Embryonic facial prominence (tissue), 1 donor: ENCODE data around the gene TRMT2A.

Experiments
- DNase-seq: peaks from one replicate; pipeline ENCODE4 v3.0.0-alpha.2; 2016; ENCODE audit errors: extremely low spot score

The TRMT2A gene

GRCh38 chr22:20149257-20150250 is 32.5 kb upstream of the TRMT2A start:
- no peak for DNase-seq

DNA sequence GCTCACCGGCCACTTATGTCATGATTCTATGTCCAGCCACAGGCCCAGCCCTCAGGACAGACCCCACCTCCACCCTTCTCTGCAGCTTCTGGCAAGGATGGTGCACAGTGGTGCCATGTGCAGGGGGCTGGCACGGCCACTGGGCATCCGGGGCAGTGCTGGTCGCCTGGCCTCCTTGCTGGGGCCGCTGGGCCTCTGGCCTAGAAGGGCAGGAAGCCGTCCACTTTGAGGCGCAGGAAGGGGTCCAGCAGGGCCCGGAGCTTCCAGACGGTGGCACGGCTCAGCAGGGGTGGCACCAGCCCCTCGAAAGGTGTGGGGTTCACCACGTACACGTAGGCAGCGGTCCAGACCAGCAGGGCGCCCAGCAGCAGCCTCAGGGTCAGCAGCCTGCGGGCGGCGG is 31.4 kb upstream of the TRMT2A start:
- DNase-seq: no peak

- DNase-seq: no peak
These were observed 30.4 kb upstream of the TRMT2A start for GRCh38 chr22:20147237-20147988.

DNA sequence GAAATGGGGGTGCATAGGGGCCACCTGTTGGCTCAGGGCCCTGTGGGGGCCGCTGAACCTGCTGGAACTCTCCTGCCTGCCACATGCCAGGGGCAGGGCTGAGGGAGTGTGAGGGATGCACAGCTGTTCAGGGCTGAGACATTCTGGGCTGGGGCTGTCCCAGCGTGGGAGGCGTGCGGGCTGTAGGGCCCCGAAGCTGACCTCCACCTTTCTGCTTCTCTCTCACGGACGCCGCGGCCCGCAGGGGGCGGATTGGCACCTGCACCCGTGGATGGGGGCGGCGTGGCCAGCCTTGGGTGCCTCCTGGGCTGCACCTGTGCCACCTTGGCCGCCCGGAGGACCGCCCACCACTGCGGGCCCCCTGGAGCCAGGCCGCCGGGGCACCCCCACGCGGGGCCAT is 29.8 kb upstream of the TRMT2A start:
- DNase-seq: no peak

- DNase-seq: no peak
These were observed 28.8 kb upstream of the TRMT2A start for GRCh38 chr22:20145832-20146223.

GRCh38 chr22:20145206-20145831 is 28.3 kb upstream of the TRMT2A start:
- DNase-seq: no peak

DNA sequence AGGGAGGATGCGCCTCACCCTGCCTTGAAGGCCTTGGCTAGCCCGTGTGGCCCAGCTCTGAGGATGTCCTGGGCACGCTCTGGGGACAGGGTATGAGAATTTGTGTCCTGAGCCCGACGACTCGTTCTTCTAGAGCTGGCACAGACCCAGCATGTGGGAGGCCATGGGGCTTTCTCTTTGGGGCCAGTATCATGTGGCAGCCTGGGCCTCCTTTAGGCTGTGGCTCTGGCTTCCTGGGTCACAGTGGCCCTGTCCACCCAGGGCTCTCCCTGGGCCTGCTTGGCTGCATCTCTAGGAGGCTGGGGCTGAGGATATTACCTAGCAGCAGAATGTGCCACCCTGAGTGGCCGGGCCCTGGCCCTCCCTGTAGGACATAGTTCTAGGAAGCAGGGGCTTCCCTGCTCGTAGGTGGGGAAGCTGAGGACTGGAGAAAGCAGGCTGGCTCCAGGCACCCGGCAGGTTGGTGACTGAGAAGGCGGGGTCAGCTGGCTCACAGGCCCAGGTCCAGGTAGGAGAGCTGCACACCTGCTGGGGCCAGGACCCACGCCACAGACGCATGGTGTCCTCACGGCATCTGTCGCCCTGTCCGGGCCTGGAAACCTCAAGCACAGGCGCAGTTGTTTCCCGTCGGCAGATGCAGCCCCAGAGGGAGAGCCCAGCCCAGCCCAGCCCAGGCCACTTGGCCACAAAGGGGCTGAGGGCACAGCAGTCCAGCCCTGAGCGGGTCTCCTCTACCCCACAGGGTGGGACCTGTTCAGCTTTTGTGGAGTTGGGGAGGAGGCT is 27.0 kb upstream of the TRMT2A start:
- DNase-seq: no peak

DNA sequence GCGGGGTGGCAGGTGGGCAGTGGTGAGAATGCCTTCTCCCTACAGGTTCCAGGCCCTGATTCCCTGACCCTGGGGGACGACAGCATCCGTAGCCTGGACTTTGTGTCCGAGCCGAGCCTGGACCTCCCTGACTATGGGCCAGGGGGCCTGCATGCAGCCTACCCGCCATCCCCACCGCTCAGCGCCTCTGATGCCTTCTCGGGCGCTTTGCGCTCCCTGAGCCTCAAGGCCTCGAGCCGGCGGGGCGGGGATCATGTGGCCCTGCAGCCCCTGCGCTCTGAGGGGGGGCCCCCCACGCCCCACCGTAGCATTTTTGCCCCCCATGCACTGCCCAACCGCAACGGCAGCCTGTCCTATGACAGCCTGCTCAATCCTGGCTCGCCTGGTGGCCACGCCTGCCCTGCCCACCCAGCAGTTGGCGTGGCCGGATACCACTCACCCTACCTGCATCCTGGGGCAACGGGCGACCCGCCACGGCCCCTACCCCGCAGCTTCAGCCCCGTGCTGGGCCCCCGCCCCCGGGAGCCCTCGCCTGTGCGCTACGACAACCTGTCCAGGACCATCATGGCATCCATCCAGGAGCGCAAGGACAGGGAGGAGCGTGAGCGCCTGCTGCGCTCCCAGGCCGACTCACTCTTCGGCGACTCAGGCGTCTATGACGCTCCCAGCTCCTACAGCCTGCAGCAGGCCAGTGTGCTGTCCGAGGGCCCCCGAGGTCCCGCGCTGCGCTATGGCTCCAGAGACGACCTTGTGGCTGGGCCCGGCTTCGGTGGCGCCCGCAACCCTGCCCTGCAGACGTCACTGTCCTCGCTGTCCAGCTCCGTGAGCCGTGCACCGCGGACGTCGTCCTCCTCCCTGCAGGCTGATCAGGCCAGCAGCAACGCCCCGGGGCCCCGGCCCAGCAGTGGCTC is 25.9 kb upstream of the TRMT2A start:
- DNase-seq: no peak

DNA sequence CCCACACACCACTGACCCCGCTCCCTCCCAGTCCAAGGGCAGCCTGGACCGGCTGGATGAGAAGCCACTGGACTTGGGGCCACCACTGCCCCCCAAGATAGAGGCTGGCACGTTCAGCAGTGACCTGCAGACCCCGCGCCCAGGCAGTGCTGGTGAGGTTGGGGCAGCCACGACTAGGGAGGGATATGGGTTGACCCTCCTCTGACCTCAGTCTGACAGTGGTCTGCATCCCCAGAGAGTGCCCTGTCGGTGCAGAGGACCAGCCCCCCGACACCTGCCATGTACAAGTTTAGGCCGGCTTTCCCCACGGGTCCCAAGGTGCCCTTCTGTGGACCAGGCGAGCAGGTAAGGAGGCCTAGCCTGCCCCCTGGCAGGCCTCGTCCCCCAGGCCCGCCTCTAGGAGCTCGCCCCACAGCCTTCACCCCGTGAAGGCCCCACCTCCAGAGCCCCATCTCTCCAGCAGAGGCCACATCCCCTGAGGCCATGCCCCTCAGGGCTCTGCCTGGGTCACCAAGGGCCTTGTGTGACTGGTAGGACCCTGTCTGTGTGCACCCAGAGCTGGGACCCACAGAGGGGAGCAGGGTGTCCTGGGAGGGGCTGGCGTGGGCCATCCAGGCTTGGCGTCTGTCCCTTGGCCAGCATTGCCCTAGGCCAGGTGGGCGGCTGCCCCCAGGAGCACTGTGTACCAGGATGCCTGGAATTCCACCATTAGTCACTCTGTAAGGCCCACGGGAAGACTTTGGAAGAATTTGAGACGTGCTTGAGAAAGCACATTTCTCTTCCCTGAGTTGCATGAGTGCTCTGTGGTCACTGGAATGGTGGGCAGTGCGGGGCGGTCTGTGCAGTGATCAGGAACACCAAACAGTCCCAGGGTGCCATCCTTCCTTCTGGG is 24.4 kb upstream of the TRMT2A start:
- no peak for DNase-seq

GRCh38 chr22:20140521-20140964 is 23.5 kb upstream of the TRMT2A start:
- no peak for DNase-seq

- DNase-seq: no peak
These were observed 23.1 kb upstream of the TRMT2A start for GRCh38 chr22:20140107-20140445.

DNA sequence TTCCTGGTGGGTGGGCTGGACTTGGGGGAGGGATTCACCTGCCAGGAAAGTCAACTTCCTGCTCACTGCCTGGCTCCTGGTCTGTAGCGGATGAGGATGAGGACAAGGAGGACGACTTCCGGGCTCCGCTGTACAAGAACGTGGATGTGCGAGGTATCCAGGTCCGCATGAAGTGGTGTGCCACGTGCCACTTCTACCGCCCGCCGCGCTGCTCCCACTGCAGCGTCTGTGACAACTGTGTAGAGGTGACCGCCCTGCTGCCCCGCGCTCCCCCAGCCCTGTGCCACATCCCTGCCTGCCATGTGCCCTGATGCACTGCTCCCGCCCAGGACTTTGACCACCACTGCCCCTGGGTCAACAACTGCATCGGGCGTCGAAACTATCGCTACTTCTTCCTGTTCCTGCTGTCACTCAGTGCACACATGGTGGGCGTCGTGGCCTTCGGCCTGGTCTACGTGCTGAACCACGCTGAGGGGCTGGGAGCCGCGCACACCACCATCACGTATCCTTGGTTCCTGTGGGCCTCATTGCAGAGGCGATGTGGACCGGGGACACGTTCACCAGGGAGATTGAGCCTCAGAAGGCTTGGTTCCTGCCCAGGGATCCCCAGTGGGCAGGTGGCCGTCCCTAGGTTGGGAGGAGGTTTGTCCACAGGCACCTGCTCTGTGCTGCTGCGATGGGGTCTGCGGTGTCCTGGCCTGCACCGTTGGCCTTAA is 22.5 kb upstream of the TRMT2A start:
- DNase-seq: no peak

DNA sequence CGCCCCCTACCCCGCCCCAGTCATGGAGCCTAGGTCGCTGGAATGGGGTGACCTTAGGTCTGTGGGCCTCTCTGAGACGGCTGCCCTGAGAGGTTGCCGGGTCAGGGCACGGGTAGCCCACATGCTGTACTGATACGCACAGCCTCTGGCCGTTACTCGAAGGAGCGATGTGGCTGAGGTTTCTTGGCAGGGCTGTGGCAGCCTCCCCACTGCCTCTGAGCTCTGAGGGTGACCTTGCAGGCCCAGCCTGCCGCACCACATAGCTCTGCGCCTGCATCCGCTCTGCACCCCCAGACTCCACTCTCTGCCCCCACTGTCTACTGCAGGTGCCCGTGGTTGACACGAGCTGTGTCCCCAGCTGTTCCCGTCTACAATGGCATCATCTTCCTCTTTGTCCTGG is 21.8 kb upstream of the TRMT2A start:
- no peak for DNase-seq

- no peak for DNase-seq
These were observed 21.4 kb upstream of the TRMT2A start for GRCh38 chr22:20138417-20138738.

DNA sequence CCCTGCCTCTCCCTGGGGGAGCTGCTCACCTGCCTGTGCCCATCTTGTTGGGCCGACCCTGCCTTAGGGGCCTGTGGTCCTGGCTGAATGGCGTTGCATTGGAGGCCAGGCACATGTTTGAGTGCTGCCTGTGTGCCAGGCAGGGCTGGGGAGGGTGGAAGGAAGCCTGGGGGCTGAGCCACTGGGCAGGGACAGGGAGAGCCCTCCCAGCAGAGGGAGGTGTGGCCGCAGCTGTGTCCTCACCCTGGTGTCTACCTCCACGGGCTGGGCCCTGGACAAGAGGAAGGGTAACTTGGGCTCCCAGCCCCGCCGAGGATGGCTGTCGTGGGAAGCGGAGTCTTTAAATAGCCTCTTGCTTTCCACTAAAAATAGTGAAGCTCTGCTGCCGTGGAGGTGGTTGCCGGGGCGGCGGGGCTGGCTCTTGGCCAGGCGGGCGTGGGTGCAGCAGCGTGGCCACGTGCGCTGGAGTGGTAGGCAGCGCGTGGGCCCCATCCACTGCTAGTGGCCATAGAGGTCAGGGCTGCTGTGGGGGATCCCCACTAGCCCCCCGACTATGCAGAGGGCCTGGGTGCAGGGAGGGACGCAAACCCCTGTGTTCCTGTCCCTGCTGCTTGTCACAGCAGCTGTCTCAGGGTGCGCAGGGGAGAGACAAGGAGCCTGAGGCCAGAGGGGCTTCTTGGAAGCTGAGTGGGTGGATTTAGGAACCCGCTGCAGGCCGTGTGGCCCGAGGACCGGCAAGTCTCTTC is 20.8 kb upstream of the TRMT2A start:
- no peak for DNase-seq

GRCh38 chr22:20137113-20137512 is 20.1 kb upstream of the TRMT2A start:
- no peak for DNase-seq

GRCh38 chr22:20136603-20136873 is 19.5 kb upstream of the TRMT2A start:
- no peak for DNase-seq

GRCh38 chr22:20135806-20136602 is 19.0 kb upstream of the TRMT2A start:
- no peak for DNase-seq
